HL-60 (cell line): ENCODE data around the gene NCR2.

Experiments
- POLR2AphosphoS5 ChIP-seq: IDR thresholded peaks from 2 replicates; pipeline ENCODE4 v1.6.1; 2012; ENCODE audit warnings: low read depth
- SPI1 ChIP-seq: IDR thresholded peaks from 2 replicates; pipeline ENCODE4 v1.6.1; 2012; ENCODE audit warnings: low read depth, mild to moderate bottlenecking, borderline replicate concordance
- TF ChIP-seq, protein P1 (sequence below): IDR thresholded peaks from one replicate; pipeline ENCODE4 v1.5.1; 2011; ENCODE audit warnings: low read length, control low read depth, inconsistent platforms; ENCODE audit not compliant: insufficient read depth
- TF ChIP-seq, protein P2 (sequence below): IDR thresholded peaks from 2 replicates; pipeline ENCODE4 v1.6.1; 2012; ENCODE audit warnings: low read depth; ENCODE audit not compliant: insufficient replicate concordance

DNA sequence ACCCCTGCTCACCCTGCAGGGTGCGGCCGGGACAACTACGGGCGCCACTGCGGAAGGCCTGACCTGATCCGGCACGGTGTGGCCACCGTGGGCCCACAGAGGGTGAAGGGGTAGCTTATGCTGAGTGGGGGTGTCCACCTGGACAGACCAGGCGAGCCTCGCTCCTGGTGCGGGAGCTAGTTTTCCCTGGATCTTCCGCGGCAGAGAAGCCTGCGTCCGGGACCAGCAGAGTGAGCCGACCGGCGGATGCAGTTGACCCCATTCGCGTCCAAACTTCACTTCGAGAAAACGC lies 38.2 kb downstream of the NCR2 start:
- TF ChIP-seq, protein P1, sequence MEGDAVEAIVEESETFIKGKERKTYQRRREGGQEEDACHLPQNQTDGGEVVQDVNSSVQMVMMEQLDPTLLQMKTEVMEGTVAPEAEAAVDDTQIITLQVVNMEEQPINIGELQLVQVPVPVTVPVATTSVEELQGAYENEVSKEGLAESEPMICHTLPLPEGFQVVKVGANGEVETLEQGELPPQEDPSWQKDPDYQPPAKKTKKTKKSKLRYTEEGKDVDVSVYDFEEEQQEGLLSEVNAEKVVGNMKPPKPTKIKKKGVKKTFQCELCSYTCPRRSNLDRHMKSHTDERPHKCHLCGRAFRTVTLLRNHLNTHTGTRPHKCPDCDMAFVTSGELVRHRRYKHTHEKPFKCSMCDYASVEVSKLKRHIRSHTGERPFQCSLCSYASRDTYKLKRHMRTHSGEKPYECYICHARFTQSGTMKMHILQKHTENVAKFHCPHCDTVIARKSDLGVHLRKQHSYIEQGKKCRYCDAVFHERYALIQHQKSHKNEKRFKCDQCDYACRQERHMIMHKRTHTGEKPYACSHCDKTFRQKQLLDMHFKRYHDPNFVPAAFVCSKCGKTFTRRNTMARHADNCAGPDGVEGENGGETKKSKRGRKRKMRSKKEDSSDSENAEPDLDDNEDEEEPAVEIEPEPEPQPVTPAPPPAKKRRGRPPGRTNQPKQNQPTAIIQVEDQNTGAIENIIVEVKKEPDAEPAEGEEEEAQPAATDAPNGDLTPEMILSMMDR: no peak
- TF ChIP-seq, protein P2, sequence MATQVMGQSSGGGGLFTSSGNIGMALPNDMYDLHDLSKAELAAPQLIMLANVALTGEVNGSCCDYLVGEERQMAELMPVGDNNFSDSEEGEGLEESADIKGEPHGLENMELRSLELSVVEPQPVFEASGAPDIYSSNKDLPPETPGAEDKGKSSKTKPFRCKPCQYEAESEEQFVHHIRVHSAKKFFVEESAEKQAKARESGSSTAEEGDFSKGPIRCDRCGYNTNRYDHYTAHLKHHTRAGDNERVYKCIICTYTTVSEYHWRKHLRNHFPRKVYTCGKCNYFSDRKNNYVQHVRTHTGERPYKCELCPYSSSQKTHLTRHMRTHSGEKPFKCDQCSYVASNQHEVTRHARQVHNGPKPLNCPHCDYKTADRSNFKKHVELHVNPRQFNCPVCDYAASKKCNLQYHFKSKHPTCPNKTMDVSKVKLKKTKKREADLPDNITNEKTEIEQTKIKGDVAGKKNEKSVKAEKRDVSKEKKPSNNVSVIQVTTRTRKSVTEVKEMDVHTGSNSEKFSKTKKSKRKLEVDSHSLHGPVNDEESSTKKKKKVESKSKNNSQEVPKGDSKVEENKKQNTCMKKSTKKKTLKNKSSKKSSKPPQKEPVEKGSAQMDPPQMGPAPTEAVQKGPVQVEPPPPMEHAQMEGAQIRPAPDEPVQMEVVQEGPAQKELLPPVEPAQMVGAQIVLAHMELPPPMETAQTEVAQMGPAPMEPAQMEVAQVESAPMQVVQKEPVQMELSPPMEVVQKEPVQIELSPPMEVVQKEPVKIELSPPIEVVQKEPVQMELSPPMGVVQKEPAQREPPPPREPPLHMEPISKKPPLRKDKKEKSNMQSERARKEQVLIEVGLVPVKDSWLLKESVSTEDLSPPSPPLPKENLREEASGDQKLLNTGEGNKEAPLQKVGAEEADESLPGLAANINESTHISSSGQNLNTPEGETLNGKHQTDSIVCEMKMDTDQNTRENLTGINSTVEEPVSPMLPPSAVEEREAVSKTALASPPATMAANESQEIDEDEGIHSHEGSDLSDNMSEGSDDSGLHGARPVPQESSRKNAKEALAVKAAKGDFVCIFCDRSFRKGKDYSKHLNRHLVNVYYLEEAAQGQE: no peak
- no peak for TF ChIP-seq SPI1
- no peak for TF ChIP-seq POLR2AphosphoS5
